Neutrophil (primary cell): ENCODE measurements around the gene PRRC2C.

Source experiments
- H3K27ac ChIP-seq: fragments of 200-600 bp; sonication (generic); 2 replicates; pipeline ENCODE4 v1.5.1; 2016; ENCODE audit warnings: mild to moderate bottlenecking, moderate library complexity
- H3K27me3 ChIP-seq: fragments of 200-600 bp; sonication (generic); 2 replicates; pipeline ENCODE4 v1.6.0; 2016; ENCODE audit warnings: mild to moderate bottlenecking
- H3K36me3 ChIP-seq: fragments of 200-600 bp; sonication (generic); 2 replicates; pipeline ENCODE4 v1.5.1; 2017
- H3K4me1 ChIP-seq, 2 experiments: fragments of 200-600 bp in 1 of 2; sonication (generic) in 1 of 2; 1 replicate in 1 of 2; 2 replicates in 1 of 2; pipeline versions ENCODE4 v1.5.1 to v1.6.1; 2013 to 2016; ENCODE audit warnings: low read depth in 1 of 2, low read length in 1 of 2, mild to moderate bottlenecking in 1 of 2, moderate library complexity in 1 of 2; ENCODE audit not compliant: control insufficient read depth in 1 of 2, insufficient read depth in 1 of 2
- H3K4me3 ChIP-seq, 2 experiments: fragments of 200-600 bp in 1 of 2; sonication (generic) in 1 of 2; 1 replicate in 1 of 2; 2 replicates in 1 of 2; pipeline ENCODE4 v1.5.1; 2013 to 2016; ENCODE audit warnings: low read depth in 1 of 2, low read length in 1 of 2, mild to moderate bottlenecking in 1 of 2, moderate library complexity in 1 of 2
- H3K9me3 ChIP-seq: fragments of 200-600 bp; sonication (generic); 2 replicates; pipeline ENCODE4 v1.5.1; 2016
- TF ChIP-seq, protein P1 (sequence below): fragments of 200-600 bp; sonication (generic); IDR thresholded peaks from 2 replicates; pipeline ENCODE4 v1.5.1; 2016; ENCODE audit warnings: antibody characterized with exemption

Gene PRRC2C

DNA sequence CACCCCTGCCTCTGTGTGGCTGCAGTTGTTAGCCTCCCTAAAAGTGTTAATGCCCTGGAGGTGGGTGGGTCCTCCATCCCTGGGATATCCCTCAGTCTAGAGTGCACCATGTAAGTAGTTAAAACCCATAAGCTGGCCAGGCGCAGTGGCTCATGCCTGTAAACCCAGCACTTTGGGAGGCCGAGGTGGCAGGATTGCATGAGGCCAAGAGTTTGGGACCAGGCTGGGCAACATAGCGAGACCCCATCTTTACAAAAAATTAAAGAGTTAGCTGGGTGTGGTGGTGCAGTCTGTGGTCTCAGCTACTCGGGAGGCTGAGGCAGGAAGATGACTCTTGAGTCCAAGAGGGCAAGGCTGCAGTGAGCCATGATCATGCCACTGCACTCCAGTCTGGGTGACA, 156.9 kb downstream of the PRRC2C start:
- TF ChIP-seq, protein P1, sequence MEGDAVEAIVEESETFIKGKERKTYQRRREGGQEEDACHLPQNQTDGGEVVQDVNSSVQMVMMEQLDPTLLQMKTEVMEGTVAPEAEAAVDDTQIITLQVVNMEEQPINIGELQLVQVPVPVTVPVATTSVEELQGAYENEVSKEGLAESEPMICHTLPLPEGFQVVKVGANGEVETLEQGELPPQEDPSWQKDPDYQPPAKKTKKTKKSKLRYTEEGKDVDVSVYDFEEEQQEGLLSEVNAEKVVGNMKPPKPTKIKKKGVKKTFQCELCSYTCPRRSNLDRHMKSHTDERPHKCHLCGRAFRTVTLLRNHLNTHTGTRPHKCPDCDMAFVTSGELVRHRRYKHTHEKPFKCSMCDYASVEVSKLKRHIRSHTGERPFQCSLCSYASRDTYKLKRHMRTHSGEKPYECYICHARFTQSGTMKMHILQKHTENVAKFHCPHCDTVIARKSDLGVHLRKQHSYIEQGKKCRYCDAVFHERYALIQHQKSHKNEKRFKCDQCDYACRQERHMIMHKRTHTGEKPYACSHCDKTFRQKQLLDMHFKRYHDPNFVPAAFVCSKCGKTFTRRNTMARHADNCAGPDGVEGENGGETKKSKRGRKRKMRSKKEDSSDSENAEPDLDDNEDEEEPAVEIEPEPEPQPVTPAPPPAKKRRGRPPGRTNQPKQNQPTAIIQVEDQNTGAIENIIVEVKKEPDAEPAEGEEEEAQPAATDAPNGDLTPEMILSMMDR, result no peak
- no peaks in the 10 kb centered on the region for H3K9me3 ChIP-seq

More for the DNA sequence above, 156.9 kb downstream of the PRRC2C start:
- no peak overlapping the region for H3K27ac ChIP-seq
- H3K27me3 ChIP-seq, result no peaks in the 10 kb centered on the region
- no peak overlapping the region for H3K4me3 ChIP-seq
- no peaks in the 10 kb centered on the region for H3K36me3 ChIP-seq
- H3K4me1 ChIP-seq, result peaks cover 38 to 48% of the 10 kb centered on the region in 2 experiments
